AG09309 (cell line): ENCODE results near the gene LIPK.
"Not testable (repeated sequence)": the region's sequence is repeated elsewhere in the genome, so short reads cannot be mapped to it uniquely, and the experiment has no call there.

Source experiments
- DNase-seq: peaks from one replicate; pipeline ENCODE4 v3.0.0-alpha.2; 2010; ENCODE audit warnings: low read depth
- H3K4me3 ChIP-seq: 2 replicates; pipeline ENCODE4 v1.5.1; 2011; ENCODE audit warnings: mild to moderate bottlenecking, low read depth, low read length, moderate library complexity; ENCODE audit not compliant: control insufficient read depth
- CTCF ChIP-seq: IDR thresholded peaks from 2 replicates; pipeline ENCODE4 v1.5.1; 2011; ENCODE audit warnings: mild to moderate bottlenecking, low read depth, low read length, inconsistent platforms; ENCODE audit not compliant: insufficient read depth, control insufficient read depth; ENCODE audit errors: missing control alignments

Gene LIPK

DNA sequence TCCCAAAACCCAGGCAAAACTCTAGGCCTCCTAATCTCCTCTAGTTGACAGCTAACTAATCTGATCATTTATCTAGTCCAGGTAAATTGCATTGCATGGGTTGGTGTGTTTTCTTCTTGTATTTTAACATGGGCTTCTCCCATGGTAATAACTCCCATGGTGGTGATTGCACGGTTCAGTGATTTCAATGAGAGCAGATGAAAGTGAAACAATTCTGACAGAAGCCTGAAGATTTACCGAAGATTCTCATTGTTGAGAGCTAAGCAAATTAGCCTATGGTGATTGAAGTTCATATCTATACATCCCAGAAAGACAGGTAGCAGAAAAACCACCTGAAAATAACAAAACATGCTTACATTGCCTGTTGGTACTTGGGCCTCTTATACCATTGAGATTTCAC lies 27.2 kb downstream of the LIPK start:
- no peak for TF ChIP-seq CTCF
- H3K4me3 ChIP-seq, result no peak overlapping the region
- no peak for DNase-seq

DNA sequence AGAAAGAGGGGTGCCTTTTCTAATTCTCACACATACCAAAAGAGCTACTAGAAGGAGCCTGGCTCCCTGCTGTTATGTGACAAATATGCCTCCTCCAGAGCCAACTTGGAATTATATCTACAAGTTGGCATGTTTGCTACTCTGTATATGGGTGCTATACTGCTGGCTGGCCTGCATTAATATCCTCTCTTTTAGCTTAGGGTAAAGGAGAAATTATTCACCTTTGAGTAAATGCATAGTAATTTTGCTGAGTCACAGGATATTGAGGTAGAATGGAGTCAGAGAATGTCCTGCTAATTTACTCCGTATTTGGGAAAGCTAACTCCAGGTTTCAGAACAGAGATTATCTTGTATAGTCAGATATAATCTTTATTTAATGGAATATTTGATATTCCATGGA lies 29.6 kb downstream of the LIPK start:
- no peak for DNase-seq
- no peak overlapping the region for H3K4me3 ChIP-seq
- TF ChIP-seq CTCF, result no peak

GRCh38 chr10:88741921-88742320 lies 35.9 kb downstream of the LIPK start:
- H3K4me3 ChIP-seq, DNase-seq: not testable (repeated sequence)

- no peak for TF ChIP-seq CTCF
- no peak for DNase-seq
- no peak overlapping the region for H3K4me3 ChIP-seq
These were observed 36.4 kb downstream of the LIPK start for GRCh38 chr10:88742448-88742847.

DNA sequence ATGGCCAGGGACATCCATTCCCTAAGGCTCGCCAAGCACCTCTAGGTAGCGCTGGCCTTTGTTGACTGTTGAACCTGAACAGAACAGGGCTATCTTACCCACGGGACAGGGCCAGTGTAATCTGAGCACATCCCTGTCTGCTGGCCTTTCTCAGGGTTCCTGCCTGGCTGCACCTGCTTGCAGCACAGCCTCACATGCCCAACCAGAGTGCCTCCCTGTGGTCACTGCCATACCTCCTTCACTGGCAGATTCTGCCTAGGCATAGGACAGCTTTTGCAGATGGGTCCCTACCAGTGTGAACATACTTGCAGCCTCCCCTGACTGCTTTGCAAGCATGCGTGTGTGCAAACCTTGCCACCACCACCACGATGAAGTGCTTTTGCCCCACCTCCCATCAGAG lies 38.0 kb downstream of the LIPK start:
- no peak for DNase-seq
- no peak for TF ChIP-seq CTCF
- no peak overlapping the region for H3K4me3 ChIP-seq

DNA sequence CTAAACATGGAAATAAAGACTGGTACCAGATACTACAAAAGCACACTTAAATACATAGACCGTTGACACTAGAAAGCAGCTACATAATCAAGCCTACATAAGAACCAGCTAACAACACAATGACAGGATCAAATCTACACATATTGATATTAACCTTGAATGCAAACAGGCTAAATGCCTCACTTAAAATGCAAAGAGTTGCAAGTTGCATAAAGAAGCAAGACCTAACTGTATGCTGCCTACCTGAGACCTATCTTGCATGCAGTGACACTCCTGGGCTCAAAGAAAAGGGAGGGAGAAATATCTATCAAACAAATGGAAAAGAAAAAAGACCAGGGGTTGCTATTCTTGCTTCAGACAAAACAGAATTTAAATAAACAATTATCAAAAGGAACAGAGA lies 39.6 kb downstream of the LIPK start:
- TF ChIP-seq CTCF, result no peak

DNA sequence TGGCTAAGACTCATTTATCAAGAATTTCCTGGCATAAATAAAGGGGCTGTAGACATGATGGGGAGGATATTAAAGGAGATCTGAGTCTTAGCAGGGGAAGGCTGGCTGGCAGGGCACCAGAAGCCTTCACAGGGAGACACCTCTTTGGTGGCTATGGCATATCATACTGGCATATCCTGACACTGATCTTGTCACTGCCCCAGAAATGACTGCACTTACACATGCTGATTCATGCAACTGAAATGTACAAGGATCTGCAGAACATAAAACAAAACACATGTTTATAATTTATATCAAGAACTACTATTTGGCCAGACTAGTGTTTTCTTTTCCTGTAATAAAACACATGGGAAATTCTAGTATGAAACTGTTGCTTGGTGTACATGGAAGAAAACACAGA lies 48.2 kb downstream of the LIPK start:
- TF ChIP-seq CTCF, result no peak
- peak; percentile 52 for DNase-seq
- H3K4me3 ChIP-seq, result no peak overlapping the region

More for the DNA sequence above, 39.6 kb downstream of the LIPK start:
- no peak for DNase-seq
- no peak overlapping the region for H3K4me3 ChIP-seq

- H3K4me3 ChIP-seq, result no peak overlapping the region
- TF ChIP-seq CTCF, result no peak
- DNase-seq, result no peak
These were observed 49.7 kb downstream of the LIPK start for GRCh38 chr10:88755753-88756152.
